Left lung (tissue), 10 donors: Measurements from ENCODE around the gene FAM98C. TPM values are rescaled to one million over a fixed set of nuclear protein-coding genes. Genes with fewer than 3 reads are reported as not detected.

Experiments used
- ATAC-seq: fragments of 200-7000 bp; cut with Tn5 transposase; one replicate; pipeline ENCODE4 v1.9.1; 2020; ENCODE audit warnings: moderate library complexity
- DNase-seq, 4 donors: peaks; one replicate each; pipeline ENCODE4 v3.0.0-alpha.2; 2013 to 2020
- H3K27ac ChIP-seq, 2 donors: fragments of 200-600 bp; sonication (generic) in 1 of 2; one replicate each; pipeline versions ENCODE4 v1.5.0 to v1.8.0; 2020 to 2021
- H3K27me3 ChIP-seq, 2 donors: fragments of 200-600 bp; sonication (generic) in 1 of 2; one replicate each; pipeline versions ENCODE4 v1.5.0 to v1.8.0; 2020 to 2021
- H3K36me3 ChIP-seq, 2 donors: fragments of 200-600 bp; sonication (generic) in 1 of 2; one replicate each; pipeline versions ENCODE4 v1.5.0 to v1.8.0; 2020 to 2021
- H3K4me1 ChIP-seq, 2 donors: fragments of 200-600 bp; one replicate each; pipeline ENCODE4 v1.8.0; 2021
- H3K4me3 ChIP-seq, 2 donors: fragments of 200-600 bp; sonication (generic) in 1 of 2; one replicate each; pipeline versions ENCODE4 v1.5.0 to v1.8.0; 2020 to 2021; ENCODE audit warnings: mild to moderate bottlenecking in 1 of 2
- H3K9me3 ChIP-seq, 2 donors: fragments of 200-600 bp; sonication (generic) in 1 of 2; one replicate each; pipeline versions ENCODE4 v1.5.0 to v1.8.0; 2020 to 2021
- intact Hi-C, 2 donors: fragments of 100-400 bp; cut with DNase I; formaldehyde crosslinking; loops; one replicate each; pipeline versions ENCODE4 v1.11.2 to v1.14.2; 2022
- polyA plus RNA-seq, 6 donors: library from polyadenylated mRNA; unstranded; fragments of 120-200 nt; gene quantifications; one replicate each; pipeline ENCODE4 v1.2.1, GENCODE V29; 2013; ENCODE audit not compliant: insufficient read length in 6 of 6
- total RNA-seq, 2 donors: library from RNA; stranded (reverse); fragmentation: NEBNext Ultra II Directional; extraction: Animal tissue kit (Norgen Biotek cat#: 25700); gene quantifications; one replicate each; pipeline ENCODE4 v1.2.1, GENCODE V29; 2021
- TF ChIP-seq, protein P1 (sequence below), 2 donors: fragments of 200-600 bp; sonication (generic) in 1 of 2; IDR thresholded peaks; one replicate each; pipeline versions ENCODE4 v1.5.0 to v1.8.0; 2021; ENCODE audit warnings: antibody characterized with exemption in 2 of 2
- donor health status: DM: no; HTN: yes; CAD: no.
- donor health status: DM: no; HTN: no; CAD: no.

Gene FAM98C
- total and polyA plus RNA-seq, 8 donors = 13.3 to 21.2 (median 18.0) TPM

DNA sequence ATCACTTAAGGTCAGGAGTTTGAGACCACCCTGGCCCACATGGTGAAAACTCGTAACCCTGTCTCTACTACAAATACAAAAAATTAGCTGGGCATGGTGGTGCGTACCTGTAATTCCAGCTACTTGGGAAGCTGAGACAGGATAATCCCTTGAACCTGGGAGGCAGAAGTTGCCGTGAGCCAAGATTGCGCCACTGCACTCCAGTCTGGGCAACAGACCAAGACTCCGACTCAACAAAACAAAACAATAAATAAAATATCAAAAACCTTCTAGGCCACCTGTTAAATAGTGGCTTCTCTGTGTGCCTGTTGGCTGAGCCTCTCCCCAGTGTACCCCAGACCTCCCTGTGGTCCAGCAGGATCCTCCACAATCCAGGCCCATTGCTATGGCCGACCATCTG, 31.8 kb upstream of the FAM98C start:
- Histone ChIP-seq H3K36me3 (no peaks in the 10 kb centered on the region), H3K27ac (no peak overlapping the region), H3K9me3 (no peaks in the 10 kb centered on the region), H3K4me3 (no peak overlapping the region), H3K27me3 (peaks cover 0 to 5% of the 10 kb centered on the region in 2 donors), H3K4me1 (peaks cover 8 to 16% of the 10 kb centered on the region in 2 donors)
- intact Hi-C loops = no loop called here
- DNase-seq (no peak), ATAC-seq (no peak)
- TF ChIP-seq, protein P1, sequence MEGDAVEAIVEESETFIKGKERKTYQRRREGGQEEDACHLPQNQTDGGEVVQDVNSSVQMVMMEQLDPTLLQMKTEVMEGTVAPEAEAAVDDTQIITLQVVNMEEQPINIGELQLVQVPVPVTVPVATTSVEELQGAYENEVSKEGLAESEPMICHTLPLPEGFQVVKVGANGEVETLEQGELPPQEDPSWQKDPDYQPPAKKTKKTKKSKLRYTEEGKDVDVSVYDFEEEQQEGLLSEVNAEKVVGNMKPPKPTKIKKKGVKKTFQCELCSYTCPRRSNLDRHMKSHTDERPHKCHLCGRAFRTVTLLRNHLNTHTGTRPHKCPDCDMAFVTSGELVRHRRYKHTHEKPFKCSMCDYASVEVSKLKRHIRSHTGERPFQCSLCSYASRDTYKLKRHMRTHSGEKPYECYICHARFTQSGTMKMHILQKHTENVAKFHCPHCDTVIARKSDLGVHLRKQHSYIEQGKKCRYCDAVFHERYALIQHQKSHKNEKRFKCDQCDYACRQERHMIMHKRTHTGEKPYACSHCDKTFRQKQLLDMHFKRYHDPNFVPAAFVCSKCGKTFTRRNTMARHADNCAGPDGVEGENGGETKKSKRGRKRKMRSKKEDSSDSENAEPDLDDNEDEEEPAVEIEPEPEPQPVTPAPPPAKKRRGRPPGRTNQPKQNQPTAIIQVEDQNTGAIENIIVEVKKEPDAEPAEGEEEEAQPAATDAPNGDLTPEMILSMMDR (IDR thresholded peaks at IDR 0.05) = no peak

DNA sequence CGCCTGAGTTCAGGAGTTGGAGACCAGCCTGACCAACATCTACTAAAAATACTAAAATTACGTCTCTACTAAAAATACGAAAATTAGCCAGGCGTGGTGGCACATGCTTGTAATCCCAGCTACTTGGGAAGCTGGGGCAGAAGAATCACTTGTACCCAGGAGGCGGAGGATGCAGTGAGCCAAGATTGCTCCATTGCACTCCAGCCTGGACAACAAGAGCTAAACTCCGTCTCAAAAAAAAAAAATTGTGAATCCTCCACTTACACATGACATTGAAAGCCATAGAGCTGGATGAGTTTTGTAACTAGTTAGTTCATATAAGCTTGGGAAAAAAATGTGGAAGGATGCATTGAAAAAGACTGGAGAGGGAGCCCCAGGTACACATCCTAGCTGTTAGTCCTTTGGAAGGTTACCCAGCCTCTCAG, 29.0 kb upstream of the FAM98C start:
- no peak for ATAC-seq

GRCh38 chr19:38374332-38375097, 28.4 kb upstream of the FAM98C start, which contains the start of gene PSMD8:
TSS of gene PSMD8 (plus strand) at chr19:38374571. CDS start at chr19:38374602, 31 bp downstream.
- ATAC-seq = peak; percentile 99
- intact Hi-C loops = no loop called here

More for the DNA sequence above, 29.0 kb upstream of the FAM98C start:
- Histone ChIP-seq H3K4me3 (peak overlapping the region; percentile 16 to 92), H3K36me3 (peaks cover 0 to 28% of the 10 kb centered on the region in 2 donors), H3K27ac (peak overlapping the region; percentile 85 to 94), H3K9me3 (no peaks in the 10 kb centered on the region), H3K4me1 (peaks cover 13 to 26% of the 10 kb centered on the region in 2 donors), H3K27me3 (no peaks in the 10 kb centered on the region)
- intact Hi-C loops = no loop called here
- TF ChIP-seq, protein P1 (IDR thresholded peaks at IDR 0.05) = no peak
- DNase-seq = no peak

GRCh38 chr19:38375098-38375493, 27.8 kb upstream of the FAM98C start:
- H3K27ac ChIP-seq = peak overlapping the region; percentile 85 to 94
- H3K27me3 ChIP-seq = no peaks in the 10 kb centered on the region
- TF ChIP-seq, protein P1 (IDR thresholded peaks at IDR 0.05) = no peak
- no peaks in the 10 kb centered on the region for H3K9me3 ChIP-seq
- H3K4me3 ChIP-seq = peak overlapping the region; percentile 70 to 92
- H3K36me3 ChIP-seq = peaks cover 0 to 40% of the 10 kb centered on the region in 2 donors
- ATAC-seq (peak; percentile 23), DNase-seq (no peak)
- H3K4me1 ChIP-seq = peaks cover 13 to 26% of the 10 kb centered on the region in 2 donors
- intact Hi-C loops = no loop called here

More at GRCh38 chr19:38374332-38375097, 28.4 kb upstream of the FAM98C start, which contains the start of gene PSMD8:
- H3K4me1 ChIP-seq = peaks cover 13 to 26% of the 10 kb centered on the region in 2 donors
- TF ChIP-seq, protein P1 (IDR thresholded peaks at IDR 0.05) = peak in 1 of 2 donors; percentile 37
- peak; percentile 98 to 100 (median 99) for DNase-seq
- H3K4me3 ChIP-seq = peak within 1 kb of the TSS; percentile 70 to 92
- peaks cover 0 to 34% of the 10 kb centered on the region in 2 donors for H3K36me3 ChIP-seq
- H3K27me3 ChIP-seq = no peaks in the 10 kb centered on the region
- H3K27ac ChIP-seq = peak within 1 kb of the TSS; percentile 85 to 94
- no peaks in the 10 kb centered on the region for H3K9me3 ChIP-seq

- no peaks in the 10 kb centered on the region for H3K9me3 ChIP-seq
- peaks cover 13 to 26% of the 10 kb centered on the region in 2 donors for H3K4me1 ChIP-seq
- H3K27ac ChIP-seq = no peak overlapping the region
- intact Hi-C loops = no loop called here
- TF ChIP-seq, protein P1 (IDR thresholded peaks at IDR 0.05) = no peak
- no peaks in the 10 kb centered on the region for H3K27me3 ChIP-seq
- DNase-seq (no peak), ATAC-seq (no peak)
- H3K36me3 ChIP-seq = peaks cover 0 to 46% of the 10 kb centered on the region in 2 donors
- H3K4me3 ChIP-seq = peak overlapping the region; percentile 70 to 92
These were observed 27.1 kb upstream of the FAM98C start for GRCh38 chr19:38375748-38376147.
